Thoracic aorta (tissue), 2 donors: ENCODE results near the gene HMCN1. TPM values are rescaled to one million over a fixed set of nuclear protein-coding genes. Genes with fewer than 3 reads are reported as not detected.

Experiments used
- ATAC-seq: fragments of 150-250 bp; one replicate; pipeline ENCODE4 v1.8.0; 2017; ENCODE audit warnings: low read depth; ENCODE audit not compliant: insufficient number of reproducible peaks, low FRiP score
- DNase-seq: peaks from one replicate; pipeline ENCODE4 v3.0.0-alpha.2; 2020; ENCODE audit warnings: low spot score
- H3K27ac ChIP-seq, 2 donors: fragments of 200-600 bp; sonication (generic); 1 replicate in 1 of 2; 2 replicates in 1 of 2; pipeline ENCODE4 v1.5.1; 2016; ENCODE audit warnings: mild to moderate bottlenecking in 2 of 2, moderate library complexity in 2 of 2
- H3K27me3 ChIP-seq: fragments of 200-600 bp; sonication (generic); replicated peaks from 2 replicates; pipeline ENCODE4 v1.6.0; 2016; ENCODE audit warnings: mild to moderate bottlenecking; ENCODE audit not compliant: insufficient read depth
- H3K36me3 ChIP-seq: fragments of 200-600 bp; sonication (generic); one replicate; pipeline ENCODE4 v1.5.1; 2016
- H3K4me1 ChIP-seq, 2 donors: fragments of 200-600 bp; sonication (generic); 1 replicate in 1 of 2; 2 replicates in 1 of 2; pipeline versions ENCODE4 v1.5.1 to v1.6.0; 2016; ENCODE audit warnings: low read depth in 2 of 2, mild to moderate bottlenecking in 1 of 2; ENCODE audit not compliant: control insufficient read depth in 1 of 2
- H3K4me3 ChIP-seq: fragments of 200-600 bp; sonication (generic); 2 replicates; pipeline ENCODE4 v1.5.1; 2016; ENCODE audit warnings: mild to moderate bottlenecking
- H3K9me3 ChIP-seq: fragments of 200-600 bp; sonication (generic); 2 replicates; pipeline ENCODE4 v1.5.1; 2016
- CTCF ChIP-seq: fragments of 200-600 bp; sonication (generic); IDR thresholded peaks from one replicate; pipeline ENCODE4 v1.5.1; 2019; ENCODE audit warnings: antibody characterized with exemption
- total RNA-seq, 2 donors: library from RNA; depleted of rRNA; stranded (reverse); fragments of >200 nt; gene quantifications; one replicate each; pipeline versions ENCODE4 v1.1.0 to v1.2.3, GENCODE V29; 2016

HMCN1 gene
- total RNA-seq, 2 donors from 2014 or later = 142 to 191 TPM

- Histone ChIP-seq H3K27ac (no peak overlapping the region), H3K4me1 (no peaks in the 10 kb centered on the region), H3K36me3 (no peaks in the 10 kb centered on the region), H3K9me3 (no peaks in the 10 kb centered on the region), H3K4me3 (no peak overlapping the region), H3K27me3 (no peaks in the 10 kb centered on the region)
- TF ChIP-seq CTCF = no peak
- ATAC-seq (no peak), DNase-seq (no peak)
Measured at GRCh38 chr1:186234976-186235686, 500.9 kb downstream of the HMCN1 start.

DNA sequence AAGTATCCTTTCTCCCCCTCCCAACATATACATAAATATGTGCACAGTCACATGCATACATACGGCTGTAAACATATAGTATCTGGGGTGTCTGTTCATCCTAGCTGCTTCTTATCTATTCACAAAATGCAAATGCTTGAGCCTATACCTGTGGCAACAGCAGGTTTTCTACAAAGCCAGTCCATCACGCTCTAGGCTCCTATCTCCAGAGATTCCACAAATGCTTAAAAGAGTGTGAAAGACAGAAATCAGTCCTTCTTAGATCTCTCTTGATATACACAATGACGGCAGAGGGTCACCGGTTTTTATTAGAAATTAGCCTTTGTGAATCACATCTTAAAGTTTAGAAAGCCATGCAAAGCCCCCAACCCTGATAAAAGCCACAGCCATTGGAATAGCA, 501.5 kb downstream of the HMCN1 start:
- no peak overlapping the region for H3K27ac ChIP-seq
- no peak for ATAC-seq
- TF ChIP-seq CTCF = no peak
- DNase-seq = no peak
- no peaks in the 10 kb centered on the region for H3K27me3 ChIP-seq
- no peak overlapping the region for H3K4me3 ChIP-seq
- no peaks in the 10 kb centered on the region for H3K4me1 ChIP-seq
- no peaks in the 10 kb centered on the region for H3K36me3 ChIP-seq
- H3K9me3 ChIP-seq = no peaks in the 10 kb centered on the region

GRCh38 chr1:186236921-186237320, 502.7 kb downstream of the HMCN1 start:
- no peaks in the 10 kb centered on the region for H3K9me3 ChIP-seq

GRCh38 chr1:186239171-186239570, 505.0 kb downstream of the HMCN1 start:
- Histone ChIP-seq H3K27me3 (no peaks in the 10 kb centered on the region), H3K27ac (no peak overlapping the region), H3K9me3 (no peaks in the 10 kb centered on the region), H3K36me3 (no peaks in the 10 kb centered on the region), H3K4me1 (no peaks in the 10 kb centered on the region), H3K4me3 (no peak overlapping the region)
- TF ChIP-seq CTCF = no peak
- ATAC-seq (no peak), DNase-seq (no peak)

More at GRCh38 chr1:186236921-186237320, 502.7 kb downstream of the HMCN1 start:
- Histone ChIP-seq H3K27me3 (no peaks in the 10 kb centered on the region), H3K4me1 (no peaks in the 10 kb centered on the region), H3K36me3 (no peaks in the 10 kb centered on the region), H3K4me3 (no peak overlapping the region), H3K27ac (no peak overlapping the region)
- DNase-seq (no peak), ATAC-seq (no peak)
- no peak for TF ChIP-seq CTCF

DNA sequence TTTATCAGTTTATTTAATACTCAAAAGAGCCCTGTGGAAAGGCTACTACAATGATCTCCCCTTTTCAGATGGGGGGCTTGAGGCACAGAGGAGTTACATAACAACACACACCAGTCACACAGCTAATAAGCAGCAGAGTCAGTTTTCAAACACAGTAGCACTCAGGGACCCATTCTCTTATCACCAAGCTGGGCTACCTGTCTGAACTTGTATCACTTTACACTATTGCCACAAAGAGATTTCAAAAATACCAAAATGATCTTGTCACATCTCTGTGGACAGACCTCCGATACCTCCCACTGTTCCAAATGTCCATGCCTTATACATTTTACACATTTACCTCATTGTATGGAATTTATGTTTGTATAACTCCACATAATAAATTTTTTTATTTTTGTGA, 506.2 kb downstream of the HMCN1 start:
- no peak for TF ChIP-seq CTCF
- H3K9me3 ChIP-seq = no peaks in the 10 kb centered on the region
- no peaks in the 10 kb centered on the region for H3K4me1 ChIP-seq
- no peak overlapping the region for H3K4me3 ChIP-seq
- ATAC-seq (no peak), DNase-seq (no peak)
- H3K36me3 ChIP-seq = no peaks in the 10 kb centered on the region
- no peak overlapping the region for H3K27ac ChIP-seq
- H3K27me3 ChIP-seq = no peaks in the 10 kb centered on the region
